ENCODE measurements around the gene KIDINS220. TPM values are rescaled to one million over a fixed set of nuclear protein-coding genes. Genes with fewer than 3 reads are reported as not detected.
A peak's percentile ranks its signal among the peaks of the same experiment; 100 is the strongest.

Gene KIDINS220
- total and polyA plus RNA-seq, 2 donors (not counting 1 experiment from before 2014, with no cell fraction given): 58.0 to 110 TPM

DNA sequence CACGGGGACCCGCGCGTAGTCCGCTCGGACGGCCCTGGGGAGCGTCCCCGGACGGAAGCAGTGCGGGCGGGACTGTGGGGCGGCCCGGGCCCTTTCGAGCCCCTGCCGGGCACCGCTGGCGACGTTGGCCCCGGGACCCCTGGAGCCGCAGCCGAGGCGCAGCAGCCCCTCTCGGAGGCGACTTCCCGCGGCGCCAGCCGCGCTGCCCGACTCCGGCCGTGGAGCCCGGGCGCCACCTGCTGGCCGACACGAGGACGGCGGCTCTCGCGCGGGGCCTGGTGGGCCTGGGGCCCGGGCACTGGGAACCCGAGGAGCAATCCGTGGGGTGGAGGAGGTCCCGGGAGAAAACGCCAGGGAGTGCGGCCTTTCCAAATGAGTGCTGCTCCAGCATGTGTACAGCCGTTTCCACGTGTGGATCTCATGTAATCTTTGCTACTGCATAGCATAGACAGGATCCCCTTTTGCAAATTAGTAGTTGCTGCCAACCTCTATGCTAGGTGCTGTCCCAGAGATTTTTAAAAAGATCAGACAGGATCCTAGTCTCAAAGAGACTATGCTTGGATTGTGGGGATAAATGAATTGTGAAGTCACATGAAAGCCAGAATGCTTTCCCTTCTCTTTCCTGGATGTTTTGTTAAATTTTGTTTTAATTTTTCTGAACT is 151.6 kb downstream of the KIDINS220 start:
- Histone ChIP-seq H3K4me2 (ENCODE audit: extremely low read depth, insufficient read depth, low read length) (peak overlapping the region; percentile 88), H3K4me1 (ENCODE audit: control insufficient read depth, extremely low read depth, insufficient read depth, low read length) (no peaks in the 10 kb centered on the region), H3K27me3 (ENCODE audit: control insufficient read depth, insufficient read depth, low read length) (no peaks in the 10 kb centered on the region), H3K27ac (ENCODE audit: insufficient read depth, low read length) (no peak overlapping the region), H3K9me3 (ENCODE audit: control insufficient read depth, insufficient read depth, low read depth, low read length) (no peaks in the 10 kb centered on the region), H3K4me3 (replicated peaks in 1 of 4; ENCODE audit: control extremely low read depth in 1 of 4, insufficient read depth in 1 of 4, low read depth in 3 of 4, low read length in 4 of 4) (peak overlapping the region in 3 of 4 experiments; percentile 54 to 95 (median 60)), H3K9ac (ENCODE audit: insufficient read depth, low read length) (peak overlapping the region; percentile 51), H3K79me2 (ENCODE audit: control insufficient read depth, insufficient read depth, low read length) (peaks cover 19% of the 10 kb centered on the region), H2AFZ (ENCODE audit: low read length) (no peak overlapping the region), H4K20me1 (ENCODE audit: control insufficient read depth, extremely low read depth, insufficient read depth, low read length) (no peaks in the 10 kb centered on the region), H3K36me3 (ENCODE audit: control insufficient read depth, insufficient read depth, low read length) (no peaks in the 10 kb centered on the region)
- DNase-seq (ENCODE audit: low read depth in 2 of 2): peak; percentile 24 to 35
- TF ChIP-seq, protein P1, sequence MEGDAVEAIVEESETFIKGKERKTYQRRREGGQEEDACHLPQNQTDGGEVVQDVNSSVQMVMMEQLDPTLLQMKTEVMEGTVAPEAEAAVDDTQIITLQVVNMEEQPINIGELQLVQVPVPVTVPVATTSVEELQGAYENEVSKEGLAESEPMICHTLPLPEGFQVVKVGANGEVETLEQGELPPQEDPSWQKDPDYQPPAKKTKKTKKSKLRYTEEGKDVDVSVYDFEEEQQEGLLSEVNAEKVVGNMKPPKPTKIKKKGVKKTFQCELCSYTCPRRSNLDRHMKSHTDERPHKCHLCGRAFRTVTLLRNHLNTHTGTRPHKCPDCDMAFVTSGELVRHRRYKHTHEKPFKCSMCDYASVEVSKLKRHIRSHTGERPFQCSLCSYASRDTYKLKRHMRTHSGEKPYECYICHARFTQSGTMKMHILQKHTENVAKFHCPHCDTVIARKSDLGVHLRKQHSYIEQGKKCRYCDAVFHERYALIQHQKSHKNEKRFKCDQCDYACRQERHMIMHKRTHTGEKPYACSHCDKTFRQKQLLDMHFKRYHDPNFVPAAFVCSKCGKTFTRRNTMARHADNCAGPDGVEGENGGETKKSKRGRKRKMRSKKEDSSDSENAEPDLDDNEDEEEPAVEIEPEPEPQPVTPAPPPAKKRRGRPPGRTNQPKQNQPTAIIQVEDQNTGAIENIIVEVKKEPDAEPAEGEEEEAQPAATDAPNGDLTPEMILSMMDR (conservative IDR thresholded peaks at IDR 0.05 in 1 of 2, IDR thresholded peaks at IDR 0.05 in 1 of 2; ENCODE audit: low read depth in 1 of 2, low read length in 2 of 2): peak; percentile 58 to 89
- no peak for TF ChIP-seq EZH2 (IDR thresholded peaks at IDR 0.05; ENCODE audit: low read length, missing control alignments)

DNA sequence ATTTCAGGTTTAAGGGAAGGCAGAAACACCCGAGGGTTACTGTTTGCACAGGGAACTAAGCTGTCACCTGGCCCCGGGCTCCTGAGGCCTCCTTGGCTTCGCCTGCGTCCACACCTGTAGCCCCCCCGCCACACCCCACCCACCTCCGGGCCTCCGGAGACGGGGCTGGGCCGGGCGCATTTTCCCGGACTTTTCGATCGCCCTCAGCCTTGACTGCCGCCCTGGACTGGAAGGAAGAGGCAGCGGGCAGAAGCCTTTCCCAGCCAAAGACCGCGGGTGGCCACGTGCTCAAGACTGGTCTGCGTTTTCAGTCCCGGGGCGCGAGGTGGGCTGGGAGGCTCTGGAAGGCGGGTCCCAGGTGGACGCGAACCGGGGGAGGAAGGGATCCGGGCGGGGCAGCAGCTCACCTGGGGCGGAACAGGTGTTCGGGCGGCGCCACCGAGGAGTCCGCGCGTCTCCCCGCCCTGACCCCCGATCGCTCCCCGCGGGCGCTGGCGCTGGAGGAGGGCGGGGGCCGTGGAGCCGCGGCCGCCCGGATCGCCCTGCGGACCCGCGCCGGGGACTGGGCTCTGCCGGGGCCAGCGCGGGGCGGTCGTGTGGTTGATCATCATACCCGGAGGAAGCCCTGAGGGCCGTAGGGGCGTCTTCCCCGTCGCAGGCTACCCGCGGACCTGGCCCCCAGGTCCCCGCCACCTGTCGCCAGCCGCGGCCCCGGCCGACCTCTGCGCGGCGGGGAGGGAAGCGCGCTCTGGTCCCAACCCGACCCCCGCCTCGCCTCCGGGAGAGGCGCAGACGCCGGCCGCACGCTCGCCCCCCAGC is 152.3 kb downstream of the KIDINS220 start:
- Histone ChIP-seq H4K20me1 (ENCODE audit: control insufficient read depth, extremely low read depth, insufficient read depth, low read length) (no peaks in the 10 kb centered on the region), H3K27ac (ENCODE audit: insufficient read depth, low read length) (peak overlapping the region; percentile 39), H3K36me3 (ENCODE audit: control insufficient read depth, insufficient read depth, low read length) (no peaks in the 10 kb centered on the region), H3K79me2 (ENCODE audit: control insufficient read depth, insufficient read depth, low read length) (peaks cover 19% of the 10 kb centered on the region), H3K4me3 (replicated peaks in 1 of 4; ENCODE audit: control extremely low read depth in 1 of 4, insufficient read depth in 1 of 4, low read depth in 3 of 4, low read length in 4 of 4) (peak overlapping the region; percentile 54 to 95 (median 73)), H3K4me2 (ENCODE audit: extremely low read depth, insufficient read depth, low read length) (peak overlapping the region; percentile 88), H3K4me1 (ENCODE audit: control insufficient read depth, extremely low read depth, insufficient read depth, low read length) (peaks cover 4% of the 10 kb centered on the region), H3K9me3 (ENCODE audit: control insufficient read depth, insufficient read depth, low read depth, low read length) (no peaks in the 10 kb centered on the region), H3K27me3 (ENCODE audit: control insufficient read depth, insufficient read depth, low read length) (no peaks in the 10 kb centered on the region), H3K9ac (ENCODE audit: insufficient read depth, low read length) (peak overlapping the region; percentile 51), H2AFZ (ENCODE audit: low read length) (peak overlapping the region; percentile 18)
- TF ChIP-seq, protein P1 (conservative IDR thresholded peaks at IDR 0.05 in 1 of 2, IDR thresholded peaks at IDR 0.05 in 1 of 2; ENCODE audit: low read depth in 1 of 2, low read length in 2 of 2): no peak
- peak; percentile 15 to 52 for DNase-seq (ENCODE audit: low read depth in 2 of 2)

DNA sequence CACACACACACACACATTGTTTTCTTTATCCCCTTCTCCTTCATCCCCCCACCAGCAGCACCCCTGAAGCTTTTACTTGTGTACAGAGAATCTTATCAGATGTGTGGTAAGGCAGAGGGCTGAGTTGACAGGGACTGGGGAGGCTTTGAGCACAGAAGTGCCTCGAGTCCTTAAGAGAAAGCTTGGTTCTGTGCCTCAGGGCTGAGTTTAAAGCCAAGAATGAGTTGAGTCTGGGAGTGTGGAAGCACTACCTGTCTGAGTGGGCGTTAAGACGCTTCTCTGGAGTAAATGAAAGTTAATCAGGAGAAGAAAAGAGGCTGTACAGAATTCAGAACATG is 152.9 kb downstream of the KIDINS220 start:
- Histone ChIP-seq H2AFZ (ENCODE audit: low read length) (no peak overlapping the region), H4K20me1 (ENCODE audit: control insufficient read depth, extremely low read depth, insufficient read depth, low read length) (no peaks in the 10 kb centered on the region), H3K4me3 (replicated peaks in 1 of 4; ENCODE audit: control extremely low read depth in 1 of 4, insufficient read depth in 1 of 4, low read depth in 3 of 4, low read length in 4 of 4) (peak overlapping the region; percentile 44 to 95 (median 73)), H3K9ac (ENCODE audit: insufficient read depth, low read length) (peak overlapping the region; percentile 51), H3K27me3 (ENCODE audit: control insufficient read depth, insufficient read depth, low read length) (no peaks in the 10 kb centered on the region), H3K79me2 (ENCODE audit: control insufficient read depth, insufficient read depth, low read length) (peaks cover 19% of the 10 kb centered on the region), H3K27ac (ENCODE audit: insufficient read depth, low read length) (peak overlapping the region; percentile 39), H3K4me2 (ENCODE audit: extremely low read depth, insufficient read depth, low read length) (peak overlapping the region; percentile 88), H3K4me1 (ENCODE audit: control insufficient read depth, extremely low read depth, insufficient read depth, low read length) (peaks cover 7% of the 10 kb centered on the region), H3K9me3 (ENCODE audit: control insufficient read depth, insufficient read depth, low read depth, low read length) (no peaks in the 10 kb centered on the region), H3K36me3 (ENCODE audit: control insufficient read depth, insufficient read depth, low read length) (no peaks in the 10 kb centered on the region)
- TF ChIP-seq, protein P1 (conservative IDR thresholded peaks at IDR 0.05 in 1 of 2, IDR thresholded peaks at IDR 0.05 in 1 of 2; ENCODE audit: low read depth in 1 of 2, low read length in 2 of 2): no peak
- TF ChIP-seq EZH2 (IDR thresholded peaks at IDR 0.05; ENCODE audit: low read length, missing control alignments): no peak
- peak; percentile 22 to 54 for DNase-seq (ENCODE audit: low read depth in 2 of 2)
